Measurements from ENCODE around the gene MICAL3. TPM values are rescaled to one million over a fixed set of nuclear protein-coding genes. Genes with fewer than 3 reads are reported as not detected.
"Not testable (repeated sequence)": the region's sequence is repeated elsewhere in the genome, so short reads cannot be mapped to it uniquely, and the experiment has no call there.

MICAL3 gene
- polyA plus RNA-seq, 3 donors, result 0.23 to 0.84 TPM; not detected in 1

- H3K4me1 Mint-ChIP-seq, result peaks cover 8% of the 10 kb centered on the region
- no peak overlapping the region for H3K9ac ChIP-seq (ENCODE audit: insufficient read depth, low read length, poor library complexity, severe bottlenecking)
- peaks cover 2 to 6% of the 10 kb centered on the region in 2 donors for H3K4me1 ChIP-seq (ENCODE audit: control insufficient read depth in 1 of 2, insufficient read depth in 2 of 2, low read length in 2 of 2)
- no peak overlapping the region for H3K4me3 ChIP-seq (replicated peaks in 1 of 3; ENCODE audit: low read depth in 2 of 3, low read length in 3 of 3)
- peaks cover 0 to 6% of the 10 kb centered on the region in 2 donors for H3K9me3 ChIP-seq (replicated peaks in 1 of 2; ENCODE audit: control insufficient read depth in 1 of 2, insufficient read depth in 1 of 2, low read length in 2 of 2)
- no peaks in the 10 kb centered on the region for H4K20me1 ChIP-seq (ENCODE audit: insufficient read depth, low read length)
- peaks cover 12 to 31% of the 10 kb centered on the region in 2 donors for H3K27me3 ChIP-seq (ENCODE audit: control insufficient read depth in 2 of 2, insufficient read depth in 2 of 2, low read length in 2 of 2)
- H3K4me2 ChIP-seq (replicated peaks; ENCODE audit: extremely low read depth, low read length, poor library complexity, severe bottlenecking), result no peak overlapping the region
- H3K9me3 Mint-ChIP-seq, result peaks cover 0 to 5% (median 1%) of the 10 kb centered on the region in 7 donors
- H3K27ac ChIP-seq (ENCODE audit: low read depth in 1 of 2, low read length in 2 of 2), result no peak overlapping the region
- intact Hi-C loops (cut with micrococcal nuclease), result no loop called here
- H3K36me3 ChIP-seq (replicated peaks in 1 of 2; ENCODE audit: control insufficient read depth in 1 of 2, insufficient read depth in 2 of 2, low read length in 2 of 2), result no peaks in the 10 kb centered on the region
- peak overlapping the region in 1 of 7 donors; percentile 45 for H3K27ac Mint-ChIP-seq
- WGBS (ENCODE audit: insufficient coverage), result 86% methylated on average over 2 of the region's 3 CpGs
- H3K79me2 ChIP-seq (ENCODE audit: insufficient read depth, low read length), result no peaks in the 10 kb centered on the region
- H3K36me3 Mint-ChIP-seq, result peaks cover 0 to 6% of the 10 kb centered on the region in 2 donors
- no peak overlapping the region for H3K4me3 Mint-ChIP-seq
- H2AFZ ChIP-seq (ENCODE audit: insufficient read depth, low read depth, low read length, poor library complexity, severe bottlenecking), result no peak overlapping the region
- TF ChIP-seq CTCF (IDR thresholded peaks at IDR 0.05), result no peak
- H3K27me3 Mint-ChIP-seq (ENCODE audit: low read depth in 3 of 3), result peaks cover 33 to 39% (median 35%) of the 10 kb centered on the region in 3 donors
- no peak for DNase-seq
These were observed 4.6 kb upstream of the MICAL3 start for GRCh38 chr22:18028817-18029527.

DNA sequence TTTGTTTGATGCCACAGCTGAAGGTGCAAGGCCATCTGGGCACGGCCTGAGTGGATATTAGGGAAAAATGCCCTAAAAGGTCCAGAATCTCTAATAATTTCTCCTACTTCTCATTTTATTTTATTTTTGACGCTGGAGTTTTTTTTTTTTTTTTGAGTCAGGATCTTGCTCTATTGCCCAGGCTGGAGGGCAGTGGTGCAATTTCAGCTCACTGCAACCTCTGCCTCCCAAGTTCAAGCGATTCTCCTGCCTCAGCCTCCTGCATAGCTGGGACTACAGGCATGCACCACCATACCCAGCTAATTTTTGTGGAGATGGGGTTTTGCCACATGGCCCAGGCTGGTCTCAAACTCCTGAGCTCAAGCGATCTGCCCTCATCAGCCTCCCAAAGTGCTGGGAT, 1.5 kb upstream of the MICAL3 start:
- H3K4me3 ChIP-seq (replicated peaks in 1 of 3; ENCODE audit: low read depth in 2 of 3, low read length in 3 of 3); H2AFZ ChIP-seq (ENCODE audit: insufficient read depth, low read depth, low read length, poor library complexity, severe bottlenecking); H3K36me3 Mint-ChIP-seq; H3K79me2 ChIP-seq (ENCODE audit: insufficient read depth, low read length); H3K9me3 ChIP-seq (replicated peaks in 1 of 2; ENCODE audit: control insufficient read depth in 1 of 2, insufficient read depth in 1 of 2, low read length in 2 of 2); H4K20me1 ChIP-seq (ENCODE audit: insufficient read depth, low read length); intact Hi-C loops (cut with micrococcal nuclease); H3K9ac ChIP-seq (ENCODE audit: insufficient read depth, low read length, poor library complexity, severe bottlenecking); DNase-seq; H3K27ac ChIP-seq (ENCODE audit: low read depth in 1 of 2, low read length in 2 of 2); H3K36me3 ChIP-seq (replicated peaks in 1 of 2; ENCODE audit: control insufficient read depth in 1 of 2, insufficient read depth in 2 of 2, low read length in 2 of 2); H3K27ac Mint-ChIP-seq; H3K4me2 ChIP-seq (replicated peaks; ENCODE audit: extremely low read depth, low read length, poor library complexity, severe bottlenecking); H3K9me3 Mint-ChIP-seq: not testable (repeated sequence)
- Histone ChIP-seq H3K4me1 (ENCODE audit: control insufficient read depth in 1 of 2, insufficient read depth in 2 of 2, low read length in 2 of 2) (peaks cover 6 to 12% of the 10 kb centered on the region in 2 donors), H3K27me3 (ENCODE audit: control insufficient read depth in 2 of 2, insufficient read depth in 2 of 2, low read length in 2 of 2) (peaks cover 25 to 48% of the 10 kb centered on the region in 2 donors)
- Mint-ChIP-seq H3K4me3 (peak overlapping the region in 1 of 2 donors; percentile 59), H3K4me1 (peaks cover 15% of the 10 kb centered on the region), H3K27me3 (ENCODE audit: low read depth in 3 of 3) (peaks cover 54 to 64% (median 59%) of the 10 kb centered on the region in 3 donors)
- WGBS (ENCODE audit: insufficient coverage), result no CpG with 5 or more reads among the region's 4 CpGs

Data from CD14-positive monocyte (primary cell).